Gastrocnemius medialis (tissue), 4 donors: Measurements from ENCODE around the gene MAPK8IP3. TPM values are rescaled to one million over a fixed set of nuclear protein-coding genes. Genes with fewer than 3 reads are reported as not detected.

Source experiments
- ATAC-seq, 2 donors: fragments of 150-250 bp; one replicate each; pipeline ENCODE4 v1.9.1; 2016
- DNase-seq, 2 donors: peaks; one replicate each; pipeline ENCODE4 v3.0.0-alpha.2; 2019
- H3K27ac ChIP-seq, 4 donors: fragments of 200-600 bp; sonication (generic); 1 replicate in 1 of 4; 2 replicates in 3 of 4; pipeline ENCODE4 v1.5.1; 2016 to 2018; ENCODE audit warnings: mild to moderate bottlenecking in 2 of 4, moderate library complexity in 1 of 4
- H3K27me3 ChIP-seq, 3 donors: fragments of 200-600 bp; sonication (generic) in 2 of 3; 1 replicate in 1 of 3; 2 replicates in 2 of 3; pipeline versions ENCODE4 v1.5.1 to v1.6.0; 2016 to 2019; ENCODE audit warnings: mild to moderate bottlenecking in 1 of 3, moderate library complexity in 1 of 3
- H3K36me3 ChIP-seq, 2 donors: fragments of 200-600 bp; sonication (generic) in 1 of 2; one replicate each; pipeline ENCODE4 v1.5.1; 2017 to 2018
- H3K4me1 ChIP-seq, 2 donors: fragments of 200-600 bp; sonication (generic) in 1 of 2; one replicate each; pipeline ENCODE4 v1.5.1; 2016 to 2017; ENCODE audit warnings: mild to moderate bottlenecking in 2 of 2
- H3K4me3 ChIP-seq, 4 donors: fragments of 200-600 bp; sonication (generic) in 3 of 4; 1 replicate in 1 of 4; 2 replicates in 3 of 4; pipeline ENCODE4 v1.5.1; 2016 to 2019; ENCODE audit warnings: mild to moderate bottlenecking in 2 of 4
- H3K9me3 ChIP-seq, 3 donors: fragments of 200-600 bp; sonication (generic) in 2 of 3; 1 replicate in 1 of 3; 2 replicates in 2 of 3; pipeline ENCODE4 v1.5.1; 2016 to 2019
- CTCF ChIP-seq, 5 experiments: fragments of 450-650 bp in 3 of 5; fragments of 200-600 bp in 2 of 5; sonication (generic) in 2 of 5; IDR thresholded peaks in 4 of 5; conservative IDR thresholded peaks in 1 of 5; 1 replicate in 4 of 5; 2 replicates in 1 of 5; pipeline ENCODE4 v1.5.1; 2016 to 2019; ENCODE audit warnings: antibody characterized with exemption in 5 of 5, mild to moderate bottlenecking in 3 of 5, moderate library complexity in 3 of 5
- POLR2A ChIP-seq, 2 donors: fragments of 450-650 bp; IDR thresholded peaks; one replicate each; pipeline ENCODE4 v1.6.1; 2017; ENCODE audit warnings: antibody characterized with exemption in 2 of 2, mild to moderate bottlenecking in 2 of 2, moderate library complexity in 2 of 2
- in situ Hi-C, 4 donors: fragments of 200-750 bp; cut with MboI; loops; one replicate each; pipeline versions ENCODE4 v1.15.0 to v1.8.0; 2017; ENCODE audit warnings: low sequenced_read_pairs in 4 of 4
- intact Hi-C: fragments of 100-400 bp; cut with DNase I; formaldehyde crosslinking; loops from one replicate; pipeline ENCODE4 v1.15.1; 2023; ENCODE audit warnings: low total_unique reads
- total RNA-seq, 4 donors: library from RNA; depleted of rRNA; stranded (reverse); fragments of >200 nt; gene quantifications; one replicate each; pipeline versions ENCODE4 v1.1.0 to v1.2.3, GENCODE V29; 2016

Gene MAPK8IP3
- total RNA-seq, 4 donors from 2014 or later = 6.5 to 22.6 (median 13.9) TPM

- in situ Hi-C loops = no loop called here
- intact Hi-C loops = no loop called here
- no peak overlapping the region for H3K27ac ChIP-seq
- H3K27me3 ChIP-seq = no peaks in the 10 kb centered on the region
- H3K4me3 ChIP-seq = no peak overlapping the region
- ATAC-seq (no peak), DNase-seq (no peak)
- H3K36me3 ChIP-seq = peaks cover 0 to 46% of the 10 kb centered on the region in 2 donors
- no peak for TF ChIP-seq CTCF (IDR thresholded peaks at IDR 0.05 in 4 of 5, conservative IDR thresholded peaks at IDR 0.05 in 1 of 5)
- TF ChIP-seq POLR2A (IDR thresholded peaks at IDR 0.05) = no peak
- H3K4me1 ChIP-seq = no peaks in the 10 kb centered on the region
- no peaks in the 10 kb centered on the region for H3K9me3 ChIP-seq
Measured at GRCh38 chr16:1691276-1691675, 14.7 kb upstream of the MAPK8IP3 start.

- Histone ChIP-seq H3K4me1 (no peaks in the 10 kb centered on the region), H3K27ac (no peak overlapping the region), H3K27me3 (no peaks in the 10 kb centered on the region), H3K4me3 (no peak overlapping the region), H3K9me3 (no peaks in the 10 kb centered on the region), H3K36me3 (peaks cover 0 to 40% of the 10 kb centered on the region in 2 donors)
- DNase-seq (no peak), ATAC-seq (no peak)
- TF ChIP-seq POLR2A (IDR thresholded peaks at IDR 0.05) (no peak), CTCF (IDR thresholded peaks at IDR 0.05 in 4 of 5, conservative IDR thresholded peaks at IDR 0.05 in 1 of 5) (no peak)
- intact Hi-C loops = no loop called here
- in situ Hi-C loops = no loop called here
Measured at GRCh38 chr16:1691956-1692355, 14.0 kb upstream of the MAPK8IP3 start.

GRCh38 chr16:1696863-1697262, 9.1 kb upstream of the MAPK8IP3 start:
- no peak for ATAC-seq
- Histone ChIP-seq H3K27ac (no peak overlapping the region), H3K9me3 (no peaks in the 10 kb centered on the region), H3K4me3 (no peak overlapping the region), H3K4me1 (no peaks in the 10 kb centered on the region), H3K27me3 (no peaks in the 10 kb centered on the region), H3K36me3 (peaks cover 0 to 41% of the 10 kb centered on the region in 2 donors)
- no peak for DNase-seq
- in situ Hi-C loops (no loop called here), intact Hi-C loops (no loop called here)
- TF ChIP-seq CTCF (IDR thresholded peaks at IDR 0.05 in 4 of 5, conservative IDR thresholded peaks at IDR 0.05 in 1 of 5) (no peak), POLR2A (IDR thresholded peaks at IDR 0.05) (no peak)

GRCh38 chr16:1698680-1699079, 7.3 kb upstream of the MAPK8IP3 start:
- H3K27ac ChIP-seq = no peak overlapping the region
- intact Hi-C loops = no loop called here
- no peaks in the 10 kb centered on the region for H3K4me1 ChIP-seq
- DNase-seq (no peak), ATAC-seq (no peak)
- no peak overlapping the region for H3K4me3 ChIP-seq
- H3K9me3 ChIP-seq = no peaks in the 10 kb centered on the region
- no peak for TF ChIP-seq POLR2A (IDR thresholded peaks at IDR 0.05)
- no peak for TF ChIP-seq CTCF (IDR thresholded peaks at IDR 0.05 in 4 of 5, conservative IDR thresholded peaks at IDR 0.05 in 1 of 5)
- peaks cover 0 to 24% of the 10 kb centered on the region in 2 donors for H3K36me3 ChIP-seq
- in situ Hi-C loops = no loop called here
- no peaks in the 10 kb centered on the region for H3K27me3 ChIP-seq

- in situ Hi-C loops (no loop called here), intact Hi-C loops (loop anchor here (10.0 kb wide), 1 partner anchor 205 kb away; the partner anchor contains the start of gene TELO2)
- Histone ChIP-seq H3K9me3 (no peaks in the 10 kb centered on the region), H3K27me3 (no peaks in the 10 kb centered on the region), H3K4me1 (peaks cover 6 to 7% of the 10 kb centered on the region in 2 donors), H3K27ac (no peak overlapping the region), H3K36me3 (peaks cover 0 to 13% of the 10 kb centered on the region in 2 donors), H3K4me3 (no peak overlapping the region)
- DNase-seq (no peak), ATAC-seq (no peak)
- TF ChIP-seq POLR2A (IDR thresholded peaks at IDR 0.05) (no peak), CTCF (IDR thresholded peaks at IDR 0.05 in 4 of 5, conservative IDR thresholded peaks at IDR 0.05 in 1 of 5) (no peak)
Measured at GRCh38 chr16:1700246-1700645, 5.7 kb upstream of the MAPK8IP3 start.
